ENCODE measurements around the gene DCST1. TPM values are rescaled to one million over a fixed set of nuclear protein-coding genes. Genes with fewer than 3 reads are reported as not detected.

Gene DCST1
- total and polyA plus RNA-seq, 2 of the 13 experiments (the other 11 are each of a cell fraction or from before 2014, with no cell fraction given), result 0.04 TPM; not detected in 1

DNA sequence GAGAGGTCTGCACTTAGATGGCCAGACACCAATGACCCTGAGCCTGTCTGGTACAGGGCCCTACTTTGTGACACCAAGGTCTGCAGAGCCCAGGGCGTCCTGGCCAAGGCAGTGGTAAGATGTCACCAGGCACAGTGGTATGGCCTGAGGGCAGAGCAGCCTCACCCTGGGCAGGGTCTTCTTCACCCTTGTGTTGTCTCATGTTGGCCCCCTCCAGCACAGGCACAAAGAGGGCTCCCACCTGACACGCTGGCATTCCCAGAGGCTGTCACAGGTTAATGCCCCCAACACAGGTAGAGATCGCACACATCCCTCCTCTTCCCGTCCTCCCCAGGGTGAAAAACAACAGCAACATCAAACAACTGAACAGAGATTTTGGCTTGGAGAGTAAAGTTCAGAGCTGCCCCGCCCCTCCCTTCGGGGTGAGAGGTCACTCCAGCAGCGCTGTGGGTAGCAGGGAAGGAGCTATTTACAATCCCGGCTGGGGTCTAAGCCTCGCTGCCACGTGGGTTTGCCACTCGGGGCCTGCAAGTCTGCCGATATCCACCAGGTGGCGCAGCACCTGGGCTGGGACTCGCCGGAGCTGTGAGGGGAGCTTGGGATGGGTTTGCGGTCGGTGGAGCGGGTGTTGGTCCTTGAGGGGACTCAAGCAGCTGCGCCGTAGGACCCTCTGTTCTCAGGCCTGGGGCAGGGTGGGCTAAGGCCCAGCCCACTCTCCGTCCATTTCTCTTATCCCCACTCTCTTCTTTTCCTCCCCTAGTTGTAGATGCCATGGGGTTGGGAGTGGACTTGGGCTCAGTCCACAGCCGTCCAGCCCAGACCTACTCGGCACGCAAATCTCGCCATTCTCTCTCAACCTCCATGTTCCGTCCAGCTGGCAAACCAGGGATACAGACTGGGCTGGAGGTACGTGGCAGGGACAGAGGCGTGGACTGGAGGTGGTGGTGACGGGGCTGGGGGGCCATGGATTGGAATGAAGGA, 57.7 kb downstream of the DCST1 start (continued):
- TF ChIP-seq ZNF619 (CRISPR knock-in tag; IDR thresholded peaks at IDR 0.05) (peak; percentile 34; the same call in 1 of the 2 replicates), ZNF781 (CRISPR knock-in tag; IDR thresholded peaks at IDR 0.05; ENCODE audit: borderline replicate concordance, not compliant biosample characterization) (peak; percentile 84), PPARG (CRISPR knock-in tag; conservative IDR thresholded peaks at IDR 0.05) (peak; percentile 99), JUND (CRISPR knock-in tag; IDR thresholded peaks at IDR 0.05) (peak; percentile 39; the same call in 1 of the 2 replicates), RBFOX2 (IDR thresholded peaks at IDR 0.05; ENCODE audit: low read depth, low read length) (no peak), MYC (CRISPR knock-in tag; IDR thresholded peaks at IDR 0.05; ENCODE audit: borderline replicate concordance) (peak; percentile 97), EEA1 (CRISPR knock-in tag; IDR thresholded peaks at IDR 0.05; ENCODE audit: borderline replicate concordance) (no peak; the same call in 1 of the 2 replicates), ZNF567 (CRISPR knock-in tag; IDR thresholded peaks at IDR 0.05; ENCODE audit: borderline replicate concordance) (peak; percentile 88; the same call in 1 of the 2 replicates), HNF4A (CRISPR knock-in tag; IDR thresholded peaks at IDR 0.05) (peak; percentile 92), TEAD3 (CRISPR knock-in tag; optimal IDR thresholded peaks at IDR 0.05; ENCODE audit: borderline replicate concordance) (peak; percentile 58), JARID2 (CRISPR knock-in tag; IDR thresholded peaks at IDR 0.05; ENCODE audit: insufficient replicate concordance) (no peak), ZBTB33 (CRISPR knock-in tag; IDR thresholded peaks at IDR 0.05) (no peak; the same call in 1 of the 2 replicates), RXRB (CRISPR knock-in tag; IDR thresholded peaks at IDR 0.05; ENCODE audit: borderline replicate concordance) (peak; percentile 97), MAX (IDR thresholded peaks at IDR 0.05) (peak; percentile 96), ZNF788 (CRISPR knock-in tag; IDR thresholded peaks at IDR 0.05; ENCODE audit: borderline replicate concordance) (peak; percentile 62; the same call in 1 of the 2 replicates), ZNF772 (CRISPR knock-in tag; IDR thresholded peaks at IDR 0.05) (0 out of 2 replicates have a peak, but pooled peaks have one; percentile 50), ZBTB20 (CRISPR knock-in tag; IDR thresholded peaks at IDR 0.05; ENCODE audit: borderline replicate concordance, low read depth) (0 out of 2 replicates have a peak, but pooled peaks have one; percentile 32), ZNF3 (CRISPR knock-in tag; IDR thresholded peaks at IDR 0.05) (0 out of 2 replicates have a peak, but pooled peaks have one; percentile 39)
- TF ChIP-seq, protein P1, sequence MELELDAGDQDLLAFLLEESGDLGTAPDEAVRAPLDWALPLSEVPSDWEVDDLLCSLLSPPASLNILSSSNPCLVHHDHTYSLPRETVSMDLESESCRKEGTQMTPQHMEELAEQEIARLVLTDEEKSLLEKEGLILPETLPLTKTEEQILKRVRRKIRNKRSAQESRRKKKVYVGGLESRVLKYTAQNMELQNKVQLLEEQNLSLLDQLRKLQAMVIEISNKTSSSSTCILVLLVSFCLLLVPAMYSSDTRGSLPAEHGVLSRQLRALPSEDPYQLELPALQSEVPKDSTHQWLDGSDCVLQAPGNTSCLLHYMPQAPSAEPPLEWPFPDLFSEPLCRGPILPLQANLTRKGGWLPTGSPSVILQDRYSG (CRISPR knock-in tag; IDR thresholded peaks at IDR 0.05), result no peak
- TF ChIP-seq, protein P2, sequence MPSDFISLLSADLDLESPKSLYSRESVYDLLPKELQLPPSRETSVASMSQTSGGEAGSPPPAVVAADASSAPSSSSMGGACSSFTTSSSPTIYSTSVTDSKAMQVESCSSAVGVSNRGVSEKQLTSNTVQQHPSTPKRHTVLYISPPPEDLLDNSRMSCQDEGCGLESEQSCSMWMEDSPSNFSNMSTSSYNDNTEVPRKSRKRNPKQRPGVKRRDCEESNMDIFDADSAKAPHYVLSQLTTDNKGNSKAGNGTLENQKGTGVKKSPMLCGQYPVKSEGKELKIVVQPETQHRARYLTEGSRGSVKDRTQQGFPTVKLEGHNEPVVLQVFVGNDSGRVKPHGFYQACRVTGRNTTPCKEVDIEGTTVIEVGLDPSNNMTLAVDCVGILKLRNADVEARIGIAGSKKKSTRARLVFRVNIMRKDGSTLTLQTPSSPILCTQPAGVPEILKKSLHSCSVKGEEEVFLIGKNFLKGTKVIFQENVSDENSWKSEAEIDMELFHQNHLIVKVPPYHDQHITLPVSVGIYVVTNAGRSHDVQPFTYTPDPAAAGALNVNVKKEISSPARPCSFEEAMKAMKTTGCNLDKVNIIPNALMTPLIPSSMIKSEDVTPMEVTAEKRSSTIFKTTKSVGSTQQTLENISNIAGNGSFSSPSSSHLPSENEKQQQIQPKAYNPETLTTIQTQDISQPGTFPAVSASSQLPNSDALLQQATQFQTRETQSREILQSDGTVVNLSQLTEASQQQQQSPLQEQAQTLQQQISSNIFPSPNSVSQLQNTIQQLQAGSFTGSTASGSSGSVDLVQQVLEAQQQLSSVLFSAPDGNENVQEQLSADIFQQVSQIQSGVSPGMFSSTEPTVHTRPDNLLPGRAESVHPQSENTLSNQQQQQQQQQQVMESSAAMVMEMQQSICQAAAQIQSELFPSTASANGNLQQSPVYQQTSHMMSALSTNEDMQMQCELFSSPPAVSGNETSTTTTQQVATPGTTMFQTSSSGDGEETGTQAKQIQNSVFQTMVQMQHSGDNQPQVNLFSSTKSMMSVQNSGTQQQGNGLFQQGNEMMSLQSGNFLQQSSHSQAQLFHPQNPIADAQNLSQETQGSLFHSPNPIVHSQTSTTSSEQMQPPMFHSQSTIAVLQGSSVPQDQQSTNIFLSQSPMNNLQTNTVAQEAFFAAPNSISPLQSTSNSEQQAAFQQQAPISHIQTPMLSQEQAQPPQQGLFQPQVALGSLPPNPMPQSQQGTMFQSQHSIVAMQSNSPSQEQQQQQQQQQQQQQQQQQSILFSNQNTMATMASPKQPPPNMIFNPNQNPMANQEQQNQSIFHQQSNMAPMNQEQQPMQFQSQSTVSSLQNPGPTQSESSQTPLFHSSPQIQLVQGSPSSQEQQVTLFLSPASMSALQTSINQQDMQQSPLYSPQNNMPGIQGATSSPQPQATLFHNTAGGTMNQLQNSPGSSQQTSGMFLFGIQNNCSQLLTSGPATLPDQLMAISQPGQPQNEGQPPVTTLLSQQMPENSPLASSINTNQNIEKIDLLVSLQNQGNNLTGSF (CRISPR knock-in tag; IDR thresholded peaks at IDR 0.05), result 0 out of 2 replicates have a peak, but pooled peaks have one; percentile 45
